ENCODE measurements around the gene TM4SF20.

TM4SF20 gene

GRCh38 chr2:227379095-227379494 lies at the start of gene TM4SF20:
Gene TM4SF20 (minus strand): TSS chr2:227379306. CDS start chr2:227379268, 38 bp downstream.
- no peak for DNase-seq (ENCODE audit: low read depth in 2 of 2, low spot score in 1 of 2)

GRCh38 chr2:227428731-227429285 lies 49.7 kb upstream of the TM4SF20 start:
- DNase-seq (ENCODE audit: low read depth in 2 of 2, low spot score in 1 of 2) = no peak

- DNase-seq (ENCODE audit: low read depth in 2 of 2, low spot score in 1 of 2) = no peak
These were observed 44.8 kb upstream of the TM4SF20 start for GRCh38 chr2:227423656-227424499.

- no peak for DNase-seq (ENCODE audit: low read depth in 2 of 2, low spot score in 1 of 2)
These were observed 41.3 kb upstream of the TM4SF20 start for GRCh38 chr2:227420087-227421052.

- DNase-seq (ENCODE audit: low read depth in 2 of 2, low spot score in 1 of 2) = no peak
These were observed 37.6 kb upstream of the TM4SF20 start for GRCh38 chr2:227416701-227417100.

- DNase-seq (ENCODE audit: low read depth in 2 of 2, low spot score in 1 of 2) = no peak
These were observed 36.7 kb upstream of the TM4SF20 start for GRCh38 chr2:227415538-227416424.

- no peak for DNase-seq (ENCODE audit: low read depth in 2 of 2, low spot score in 1 of 2)
These were observed 35.7 kb upstream of the TM4SF20 start for GRCh38 chr2:227414846-227415245.

GRCh38 chr2:227413371-227413770 lies 34.3 kb upstream of the TM4SF20 start:
- DNase-seq (ENCODE audit: low read depth in 2 of 2, low spot score in 1 of 2) = no peak

GRCh38 chr2:227412877-227413276 lies 33.8 kb upstream of the TM4SF20 start:
- no peak for DNase-seq (ENCODE audit: low read depth in 2 of 2, low spot score in 1 of 2)

GRCh38 chr2:227411990-227412350 lies 32.9 kb upstream of the TM4SF20 start:
- DNase-seq (ENCODE audit: low read depth in 2 of 2, low spot score in 1 of 2) = no peak

- no peak for DNase-seq (ENCODE audit: low read depth in 2 of 2, low spot score in 1 of 2)
These were observed 32.3 kb upstream of the TM4SF20 start for GRCh38 chr2:227411320-227411989.

- DNase-seq (ENCODE audit: low read depth in 2 of 2, low spot score in 1 of 2) = no peak
These were observed 31.1 kb upstream of the TM4SF20 start for GRCh38 chr2:227410191-227410590.

GRCh38 chr2:227407591-227408151 lies 28.6 kb upstream of the TM4SF20 start:
- DNase-seq (ENCODE audit: low read depth in 2 of 2, low spot score in 1 of 2) = no peak

GRCh38 chr2:227406177-227407031 lies 27.3 kb upstream of the TM4SF20 start:
- DNase-seq (ENCODE audit: low read depth in 2 of 2, low spot score in 1 of 2) = no peak

- DNase-seq (ENCODE audit: low read depth in 2 of 2, low spot score in 1 of 2) = no peak
These were observed 25.6 kb upstream of the TM4SF20 start for GRCh38 chr2:227404585-227405271.

GRCh38 chr2:227402959-227403358 lies 23.9 kb upstream of the TM4SF20 start:
- no peak for DNase-seq (ENCODE audit: low read depth in 2 of 2, low spot score in 1 of 2)

- DNase-seq (ENCODE audit: low read depth in 2 of 2, low spot score in 1 of 2) = no peak
These were observed 23.2 kb upstream of the TM4SF20 start for GRCh38 chr2:227402321-227402720.

- no peak for DNase-seq (ENCODE audit: low read depth in 2 of 2, low spot score in 1 of 2)
These were observed 22.4 kb upstream of the TM4SF20 start for GRCh38 chr2:227401550-227401949.

Data from stimulated activated CD8-positive, alpha-beta memory T cell treated with anti-CD3 and anti-CD28 coated beads, Interleukin-4, amount 100 ng/mL, for 1 hour (primary cell).